Measurements from ENCODE around the gene TCF12. TPM values are rescaled to one million over a fixed set of nuclear protein-coding genes. Genes with fewer than 3 reads are reported as not detected.

Gene TCF12
- total RNA-seq, 4 donors from 2014 or later: 93.9 to 165 (median 111) TPM

DNA sequence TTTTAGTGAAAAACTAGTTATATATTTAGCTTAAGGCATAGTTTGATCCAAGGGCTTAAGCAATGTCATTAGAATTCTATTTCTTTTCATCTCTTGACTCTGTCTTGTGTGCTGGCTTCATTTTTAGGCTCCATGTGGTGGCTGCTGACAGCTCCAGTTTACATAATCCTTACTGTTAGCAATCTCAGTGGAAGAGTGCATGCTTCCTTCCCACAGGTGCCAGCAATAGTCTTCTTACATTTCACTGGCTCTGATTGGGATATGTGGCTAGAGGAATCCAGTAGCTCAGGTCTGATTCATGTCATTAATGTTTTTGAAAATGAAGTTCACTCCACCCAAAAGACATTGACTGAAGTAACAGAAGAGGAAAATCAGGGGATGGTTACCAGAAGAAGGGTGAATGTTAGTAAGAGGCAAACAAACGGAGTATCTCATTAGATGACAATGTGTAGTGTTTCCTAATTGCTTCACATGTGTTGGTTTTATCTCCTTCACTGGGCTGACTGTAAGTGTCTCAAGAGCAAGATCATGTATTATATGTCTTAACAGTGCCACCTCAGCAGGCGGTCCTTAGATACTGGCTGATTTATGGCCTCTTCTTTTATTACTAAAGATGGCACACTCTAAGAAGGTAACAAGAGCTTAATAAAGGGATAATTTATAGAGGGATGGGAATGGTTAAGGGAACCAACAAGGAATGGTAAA is 25.6 kb upstream of the TCF12 start:
- TF ChIP-seq, protein P1, sequence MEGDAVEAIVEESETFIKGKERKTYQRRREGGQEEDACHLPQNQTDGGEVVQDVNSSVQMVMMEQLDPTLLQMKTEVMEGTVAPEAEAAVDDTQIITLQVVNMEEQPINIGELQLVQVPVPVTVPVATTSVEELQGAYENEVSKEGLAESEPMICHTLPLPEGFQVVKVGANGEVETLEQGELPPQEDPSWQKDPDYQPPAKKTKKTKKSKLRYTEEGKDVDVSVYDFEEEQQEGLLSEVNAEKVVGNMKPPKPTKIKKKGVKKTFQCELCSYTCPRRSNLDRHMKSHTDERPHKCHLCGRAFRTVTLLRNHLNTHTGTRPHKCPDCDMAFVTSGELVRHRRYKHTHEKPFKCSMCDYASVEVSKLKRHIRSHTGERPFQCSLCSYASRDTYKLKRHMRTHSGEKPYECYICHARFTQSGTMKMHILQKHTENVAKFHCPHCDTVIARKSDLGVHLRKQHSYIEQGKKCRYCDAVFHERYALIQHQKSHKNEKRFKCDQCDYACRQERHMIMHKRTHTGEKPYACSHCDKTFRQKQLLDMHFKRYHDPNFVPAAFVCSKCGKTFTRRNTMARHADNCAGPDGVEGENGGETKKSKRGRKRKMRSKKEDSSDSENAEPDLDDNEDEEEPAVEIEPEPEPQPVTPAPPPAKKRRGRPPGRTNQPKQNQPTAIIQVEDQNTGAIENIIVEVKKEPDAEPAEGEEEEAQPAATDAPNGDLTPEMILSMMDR (IDR thresholded peaks at IDR 0.05): no peak
- DNase-seq (ENCODE audit: low spot score) (no peak), ATAC-seq (ENCODE audit: low FRiP score) (no peak)

DNA sequence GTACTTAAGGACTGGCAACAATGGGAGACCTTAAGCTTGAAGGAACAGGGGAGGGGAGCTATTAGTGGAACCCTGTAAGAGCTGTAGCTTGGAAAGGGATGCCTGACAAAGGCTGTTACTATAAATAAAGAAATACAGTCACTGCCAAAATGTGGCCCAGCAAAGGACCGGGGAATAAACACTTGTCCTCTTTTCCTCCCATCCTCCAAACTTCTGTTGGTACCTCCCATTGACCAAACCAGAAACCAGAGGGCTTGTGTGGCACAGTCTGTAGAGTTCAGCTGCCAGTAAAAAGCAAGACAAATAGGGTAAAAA is 25.1 kb upstream of the TCF12 start:
- TF ChIP-seq, protein P1 (IDR thresholded peaks at IDR 0.05): no peak
- ATAC-seq (ENCODE audit: low FRiP score) (no peak), DNase-seq (ENCODE audit: low spot score) (no peak)

DNA sequence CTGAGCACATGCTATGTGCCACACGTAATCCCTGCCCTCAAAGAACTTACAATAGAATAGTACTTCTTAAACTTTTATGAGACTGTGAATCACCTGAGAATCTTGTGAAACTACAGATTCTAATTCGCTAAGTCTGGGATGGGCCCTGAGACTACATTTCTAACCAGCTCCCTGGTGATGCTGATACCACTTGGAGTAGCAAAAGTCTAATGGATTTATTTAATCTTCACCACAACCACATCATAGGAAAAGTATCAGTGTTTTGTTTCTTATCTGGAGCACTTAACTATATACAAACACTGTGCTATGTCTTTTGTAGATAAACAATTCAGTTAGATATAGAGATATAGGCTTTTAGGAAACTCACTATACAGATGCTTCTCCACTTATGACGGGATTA is 23.8 kb upstream of the TCF12 start:
- ATAC-seq (ENCODE audit: low FRiP score) (no peak), DNase-seq (ENCODE audit: low spot score) (no peak)
- TF ChIP-seq, protein P1 (IDR thresholded peaks at IDR 0.05): no peak

DNA sequence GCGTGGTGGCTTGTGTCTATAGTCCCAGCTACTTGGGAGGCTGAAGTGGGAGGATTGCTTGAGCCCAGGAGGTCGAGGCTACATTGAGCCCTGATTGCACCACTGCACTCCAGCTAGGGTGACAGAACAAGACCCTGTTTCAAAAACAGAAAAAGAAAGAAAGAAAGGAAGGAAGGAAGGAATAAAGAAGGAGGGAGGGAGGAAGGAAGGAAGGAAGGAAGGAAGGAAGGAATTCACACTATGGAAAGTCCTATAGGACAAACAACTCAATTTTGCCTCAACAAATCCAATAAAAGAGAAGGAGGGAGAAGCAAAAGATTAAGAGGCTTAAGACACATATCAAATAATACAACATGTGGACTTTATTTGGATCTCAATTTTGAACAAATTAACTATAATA is 16.5 kb upstream of the TCF12 start:
- TF ChIP-seq, protein P1 (IDR thresholded peaks at IDR 0.05): no peak
- ATAC-seq (ENCODE audit: low FRiP score) (no peak), DNase-seq (ENCODE audit: low spot score) (no peak)

DNA sequence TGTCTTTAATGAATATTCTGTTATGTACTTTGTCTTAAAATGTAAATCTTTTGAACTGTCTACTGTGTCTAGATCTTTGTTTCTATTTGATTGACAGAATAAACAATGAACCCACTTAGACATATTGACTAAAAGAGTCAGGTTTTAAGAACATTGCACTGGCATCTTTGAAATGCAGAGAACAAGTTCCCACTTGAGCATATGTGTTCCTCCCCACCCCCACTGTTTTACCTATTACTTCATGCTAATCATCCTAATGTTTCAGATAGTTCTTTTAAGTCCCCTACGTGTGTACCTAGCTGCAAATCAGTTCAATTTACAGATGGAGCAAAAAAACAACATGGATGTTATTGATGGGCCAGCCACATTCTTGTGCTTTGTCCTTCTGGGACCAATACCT is 11.7 kb upstream of the TCF12 start:
- DNase-seq (ENCODE audit: low spot score) (no peak), ATAC-seq (ENCODE audit: low FRiP score) (no peak)
- TF ChIP-seq, protein P1 (IDR thresholded peaks at IDR 0.05): no peak

DNA sequence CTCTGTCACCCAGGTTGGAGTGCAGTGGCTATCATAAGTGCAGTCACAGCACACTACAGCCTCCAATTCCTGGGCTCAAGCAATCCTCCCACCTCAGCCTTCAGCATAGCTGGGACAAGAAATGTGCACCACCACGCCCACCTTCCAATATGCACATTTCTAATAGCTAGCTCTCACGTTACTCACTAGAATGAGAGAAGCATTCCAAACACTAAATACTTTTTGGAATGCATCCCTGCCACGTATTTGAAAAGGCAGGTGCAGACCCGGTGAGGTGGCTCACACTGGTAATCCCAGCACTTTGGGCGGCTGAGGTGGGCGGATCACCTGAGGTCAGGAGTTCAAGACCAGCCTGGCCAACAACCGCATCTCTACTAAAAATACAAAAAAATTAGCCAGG is 7.6 kb upstream of the TCF12 start:
- ATAC-seq (ENCODE audit: low FRiP score): no peak

DNA sequence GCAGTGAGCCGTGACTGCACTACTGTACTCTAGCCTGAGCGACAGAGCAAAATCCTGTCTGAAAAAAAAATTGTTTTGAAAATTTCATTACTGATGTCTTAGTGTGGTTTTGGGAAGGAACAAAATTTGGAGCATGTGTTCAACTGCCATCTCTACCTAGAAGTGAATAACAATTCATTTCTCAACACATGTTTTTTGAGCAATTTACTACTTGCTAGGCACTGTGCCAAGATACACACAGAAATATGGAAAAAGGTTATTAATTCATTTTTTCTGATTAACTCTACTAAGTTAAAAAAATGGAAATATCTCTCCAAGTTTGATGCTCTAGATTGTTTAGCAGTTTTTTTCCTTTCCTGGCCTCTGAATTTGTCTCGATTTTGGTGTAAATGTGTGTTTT is 5.2 kb upstream of the TCF12 start:
- no peak for ATAC-seq (ENCODE audit: low FRiP score)
- TF ChIP-seq, protein P1 (IDR thresholded peaks at IDR 0.05): no peak
- DNase-seq (ENCODE audit: low spot score): no peak

More for the DNA sequence above, 7.6 kb upstream of the TCF12 start:
- DNase-seq (ENCODE audit: low spot score): no peak
- TF ChIP-seq, protein P1 (IDR thresholded peaks at IDR 0.05): no peak
